Stimulated activated CD8-positive, alpha-beta memory T cell treated with anti-CD3 and anti-CD28 coated beads, Interleukin-7, amount 100 ng/mL, for 24 hours (primary cell): ENCODE measurements around the gene TRIP13.

Experiments
- DNase-seq: peaks from one replicate; pipeline ENCODE4 v3.0.0-alpha.2; 2020; ENCODE audit warnings: low read depth

Gene TRIP13

DNA sequence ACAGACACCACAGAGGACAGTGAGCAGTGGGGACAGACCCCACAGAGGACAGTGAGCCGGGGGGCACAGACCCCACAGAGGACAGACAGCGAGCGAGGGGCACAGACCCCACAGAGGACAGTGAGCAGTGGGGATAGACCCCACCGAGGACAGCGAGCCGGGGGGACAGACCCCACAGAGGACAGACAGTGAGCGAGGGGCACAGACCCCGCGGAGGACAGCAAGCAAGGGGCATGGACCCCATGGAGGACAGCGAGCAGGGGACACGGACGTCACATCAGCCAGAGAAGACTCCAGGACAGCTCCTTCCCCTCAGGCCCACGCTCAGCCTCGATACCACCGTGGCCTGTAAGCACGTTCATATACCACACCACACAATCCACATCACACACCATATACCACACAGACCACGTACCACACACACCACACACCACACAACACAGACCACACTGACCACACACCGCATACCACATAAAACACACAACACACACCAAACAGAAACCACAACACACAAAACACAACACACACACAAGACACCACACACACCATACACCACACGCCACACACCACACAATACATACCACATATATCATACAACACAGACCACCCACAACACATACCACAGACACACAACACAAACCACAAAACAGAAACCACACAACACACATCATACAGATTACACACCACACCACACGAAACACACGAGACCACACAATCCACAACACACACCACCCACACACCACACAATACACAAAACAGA is 36.7 kb upstream of the TRIP13 start:
- DNase-seq, result no peak

DNA sequence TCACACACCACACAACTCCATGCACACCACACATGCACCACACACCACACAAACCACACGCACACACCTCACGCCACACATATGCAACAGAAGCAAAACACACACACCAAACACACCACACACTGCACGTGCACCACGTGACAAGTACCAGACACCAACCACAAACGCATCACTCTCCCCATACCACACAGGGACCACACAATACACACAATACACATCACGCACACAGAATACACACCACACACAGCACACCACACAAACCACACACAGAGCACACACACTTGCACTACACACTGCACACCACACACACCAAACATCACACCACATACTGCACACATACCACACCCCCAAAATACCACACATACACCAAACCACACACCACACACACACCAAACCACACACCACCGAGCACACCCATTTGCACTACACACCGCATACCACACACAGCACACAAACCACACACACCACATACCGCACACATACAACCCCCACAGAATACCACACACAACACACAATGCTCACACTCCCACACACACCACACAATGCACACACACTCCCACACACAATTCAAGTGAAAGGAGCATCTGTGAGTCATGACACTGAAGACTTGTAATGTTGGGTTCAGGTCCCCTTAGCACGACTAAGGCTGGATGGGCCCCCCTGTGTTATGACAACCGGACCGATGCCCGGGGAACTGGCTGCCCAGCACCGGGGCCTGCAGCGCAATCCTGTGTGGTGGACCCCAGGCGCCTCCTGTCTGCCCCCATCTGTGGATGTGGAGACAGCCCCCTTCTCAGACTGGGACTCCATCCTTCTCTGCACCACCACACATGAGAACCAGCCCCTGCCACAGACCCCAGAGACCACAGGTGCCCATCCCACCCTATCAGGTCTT is 35.9 kb upstream of the TRIP13 start:
- DNase-seq, result no peak

DNA sequence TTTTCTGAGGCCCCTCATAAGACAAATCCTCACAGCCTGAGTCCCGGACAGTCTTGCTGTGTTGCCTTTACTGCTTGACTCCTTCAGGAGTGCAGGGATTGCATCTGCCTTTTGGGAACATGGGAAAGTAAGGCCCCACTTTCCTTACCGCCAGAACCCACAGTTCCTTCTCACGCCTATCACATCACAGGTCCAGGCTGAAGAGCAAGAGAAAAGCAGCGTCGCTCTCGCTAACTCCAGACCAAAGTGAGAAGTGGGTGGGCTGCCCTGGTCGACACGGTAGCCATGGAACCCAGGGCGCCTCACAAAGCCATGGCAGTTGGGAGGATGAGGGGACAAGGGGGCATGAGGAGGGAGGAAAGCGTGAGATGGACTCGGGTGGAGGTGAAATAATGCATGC is 34.0 kb upstream of the TRIP13 start:
- DNase-seq, result no peak

DNA sequence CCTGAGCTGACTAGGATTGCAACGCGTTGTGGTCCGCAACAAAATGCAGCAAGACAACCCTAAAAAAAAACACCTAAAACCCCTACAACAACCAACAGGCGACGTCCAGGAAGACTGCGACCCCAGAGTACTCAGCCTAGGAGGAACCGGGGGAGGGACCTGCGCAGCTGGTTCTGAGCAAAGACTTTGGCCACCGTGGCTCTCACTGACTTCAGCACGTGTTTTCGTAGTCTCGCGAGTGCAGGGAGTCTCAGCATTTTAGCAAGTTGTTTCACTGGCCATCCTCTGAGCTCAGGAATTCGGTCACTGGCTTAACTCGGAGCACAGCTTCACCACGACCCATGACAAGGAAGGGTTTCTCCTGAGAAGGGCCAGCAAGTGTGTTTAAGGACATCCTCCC is 33.3 kb upstream of the TRIP13 start:
- no peak for DNase-seq

DNA sequence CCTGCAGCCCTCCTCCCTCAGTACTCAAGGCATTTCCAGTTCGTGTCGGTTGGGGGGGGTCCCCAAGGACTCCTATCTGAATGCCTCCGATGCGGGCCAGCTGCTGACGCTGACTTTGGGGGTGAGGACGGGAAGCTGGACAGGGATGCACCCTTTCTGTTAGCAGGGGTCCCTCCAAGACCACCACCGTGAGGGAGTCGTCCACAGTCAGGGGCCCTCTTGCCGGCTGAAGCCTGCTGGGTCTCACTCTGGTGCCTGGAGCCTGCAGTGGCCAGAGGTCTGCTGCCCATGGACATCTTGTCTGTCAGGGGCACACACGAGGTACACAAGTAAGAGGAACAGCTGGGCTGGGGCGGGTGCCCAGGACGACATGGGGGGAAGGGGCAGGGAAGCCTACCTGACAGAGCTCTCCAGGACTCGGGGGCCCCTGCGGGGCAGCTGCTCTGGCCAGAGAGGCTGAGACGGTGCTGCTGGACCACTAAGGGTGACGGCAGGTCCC is 32.8 kb upstream of the TRIP13 start:
- no peak for DNase-seq

DNA sequence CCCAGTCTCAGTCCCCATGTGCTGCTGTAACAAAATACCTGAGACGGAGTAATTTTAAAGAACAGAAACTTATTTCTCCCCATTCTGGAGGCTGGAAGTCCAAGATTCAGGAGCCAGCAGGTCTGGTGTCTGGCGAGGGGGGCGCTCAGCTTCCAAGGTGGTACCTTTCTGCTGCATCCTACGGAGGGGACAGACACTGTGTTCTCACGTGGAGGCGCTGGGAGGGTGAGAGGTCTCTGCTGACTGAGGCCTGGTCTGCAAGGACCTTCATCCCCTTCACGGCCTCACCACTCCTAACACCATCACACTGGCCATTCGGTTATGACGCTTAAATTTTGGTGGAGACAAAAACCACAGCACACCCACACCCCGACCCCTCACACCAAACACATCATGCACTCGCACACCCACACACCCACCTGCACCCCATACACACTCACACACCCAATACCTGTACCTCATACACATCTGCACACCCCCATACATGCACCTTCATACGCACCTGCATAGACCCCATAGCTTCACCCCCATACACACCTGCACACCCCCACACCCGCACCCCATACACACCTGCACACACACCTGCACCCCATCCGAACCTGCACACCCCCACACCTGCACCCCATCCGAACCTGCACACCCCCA is 32.1 kb upstream of the TRIP13 start:
- DNase-seq, result no peak

DNA sequence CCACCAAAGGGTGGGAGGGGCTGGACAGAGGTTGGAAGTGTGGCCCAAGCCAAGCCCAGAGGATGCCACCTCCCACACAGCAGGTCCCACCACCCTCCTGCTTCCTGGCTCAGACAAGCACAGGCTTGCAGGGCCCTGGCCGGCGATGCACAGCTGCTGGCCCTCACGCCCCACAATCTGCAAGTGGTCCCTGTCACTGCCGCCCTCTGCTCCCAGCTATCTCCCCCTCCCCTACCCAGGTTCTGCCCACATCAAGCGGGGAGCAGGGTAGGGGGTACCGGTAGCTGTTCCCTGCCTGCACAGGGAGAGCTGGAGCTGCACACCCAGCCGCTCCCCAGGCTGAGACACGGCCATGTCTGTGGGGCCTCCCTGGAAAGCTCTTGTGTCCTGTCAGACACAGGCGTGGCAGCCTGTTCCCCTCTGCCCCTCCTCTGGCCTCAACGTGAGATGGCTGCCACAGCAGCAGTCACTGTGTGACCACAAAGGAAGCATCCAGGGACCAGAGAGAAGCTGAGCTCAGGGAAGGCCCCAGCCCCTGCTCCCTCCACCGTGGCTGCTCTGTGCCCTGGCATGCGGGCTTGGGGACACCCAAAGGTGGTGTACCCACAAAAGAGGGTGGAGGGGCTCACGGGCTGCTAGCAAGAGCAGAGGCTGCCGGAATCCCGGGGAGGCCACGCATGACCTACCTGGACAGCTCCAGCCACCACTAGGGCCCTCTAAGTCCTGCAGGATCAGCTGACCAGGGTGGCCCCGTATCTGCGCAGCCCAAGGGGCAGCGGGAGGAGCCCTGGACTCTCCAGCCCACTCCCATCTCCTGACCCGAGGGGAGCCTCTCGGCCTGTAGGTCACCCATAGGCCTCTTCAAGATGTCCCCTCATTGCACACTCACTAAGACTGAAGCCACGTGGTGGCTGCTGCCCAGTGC is 31.0 kb upstream of the TRIP13 start:
- DNase-seq, result no peak

DNA sequence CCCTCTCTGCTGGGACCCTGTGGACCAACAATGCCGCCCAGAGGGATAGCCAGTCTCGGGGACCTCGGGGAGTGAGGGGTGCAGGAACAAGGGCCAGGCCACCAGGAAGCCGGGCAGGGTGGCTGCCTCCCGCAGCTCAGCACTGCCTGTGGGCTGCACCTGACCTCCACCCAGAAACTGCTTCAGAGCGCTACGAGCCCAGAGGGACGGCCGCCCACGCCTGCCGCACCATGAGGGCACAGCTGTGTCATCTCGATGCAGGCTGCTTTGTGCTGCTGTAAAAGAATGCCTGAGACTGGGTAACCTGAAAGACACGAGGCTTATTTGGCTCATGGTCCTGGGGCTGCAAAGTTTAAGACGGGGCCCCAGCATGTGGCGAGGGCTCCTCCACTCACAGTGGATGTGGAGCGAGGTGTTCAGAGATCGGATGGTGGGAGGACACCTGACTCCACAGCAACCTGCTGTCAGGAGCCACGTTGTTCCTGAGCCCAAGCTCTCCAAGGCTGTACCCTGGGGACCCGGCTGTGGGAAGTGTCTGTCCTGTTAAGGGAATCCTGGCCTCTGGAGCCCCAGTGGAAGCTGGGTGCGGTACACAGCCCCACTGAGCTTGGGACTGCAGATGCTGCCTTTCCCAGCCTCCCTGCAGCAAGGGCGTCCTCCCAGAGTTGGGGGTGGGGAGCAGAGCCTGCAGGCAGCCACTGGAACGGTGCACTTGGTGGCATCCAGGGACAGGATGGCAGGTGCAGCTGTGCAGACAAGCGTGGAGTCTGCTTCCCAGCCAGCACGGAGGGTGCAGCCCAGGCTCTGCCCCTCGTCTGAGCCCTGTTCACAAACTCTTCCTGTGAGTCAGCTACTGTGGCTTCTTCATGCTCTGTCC is 30.1 kb upstream of the TRIP13 start:
- DNase-seq, result no peak

DNA sequence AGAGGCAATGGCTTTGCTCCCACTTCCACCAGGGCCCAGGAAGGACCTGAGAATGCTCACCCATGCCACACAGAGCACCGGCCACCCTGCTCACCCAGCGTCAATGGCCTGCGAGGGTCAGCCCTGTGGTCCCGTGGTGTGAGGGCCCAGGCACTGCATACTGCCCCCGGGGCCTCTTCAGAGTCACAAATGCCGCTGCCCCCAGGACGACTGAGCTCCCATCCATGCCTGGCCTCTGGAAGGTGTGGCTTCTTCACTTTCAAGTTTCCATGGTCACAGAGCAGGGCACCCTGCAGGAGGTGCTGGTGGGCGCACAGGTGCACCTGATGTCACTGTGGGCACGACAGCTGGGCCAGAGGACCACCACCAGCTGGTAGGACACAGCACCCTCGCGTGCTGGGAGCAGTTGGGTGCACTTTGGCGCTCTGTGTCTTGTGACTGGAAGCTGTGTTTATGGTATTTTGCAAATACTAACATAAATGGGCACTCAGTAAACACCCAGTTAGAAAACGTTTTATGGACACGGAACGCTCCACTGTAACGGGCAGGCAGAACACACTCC is 29.4 kb upstream of the TRIP13 start:
- DNase-seq, result no peak

DNA sequence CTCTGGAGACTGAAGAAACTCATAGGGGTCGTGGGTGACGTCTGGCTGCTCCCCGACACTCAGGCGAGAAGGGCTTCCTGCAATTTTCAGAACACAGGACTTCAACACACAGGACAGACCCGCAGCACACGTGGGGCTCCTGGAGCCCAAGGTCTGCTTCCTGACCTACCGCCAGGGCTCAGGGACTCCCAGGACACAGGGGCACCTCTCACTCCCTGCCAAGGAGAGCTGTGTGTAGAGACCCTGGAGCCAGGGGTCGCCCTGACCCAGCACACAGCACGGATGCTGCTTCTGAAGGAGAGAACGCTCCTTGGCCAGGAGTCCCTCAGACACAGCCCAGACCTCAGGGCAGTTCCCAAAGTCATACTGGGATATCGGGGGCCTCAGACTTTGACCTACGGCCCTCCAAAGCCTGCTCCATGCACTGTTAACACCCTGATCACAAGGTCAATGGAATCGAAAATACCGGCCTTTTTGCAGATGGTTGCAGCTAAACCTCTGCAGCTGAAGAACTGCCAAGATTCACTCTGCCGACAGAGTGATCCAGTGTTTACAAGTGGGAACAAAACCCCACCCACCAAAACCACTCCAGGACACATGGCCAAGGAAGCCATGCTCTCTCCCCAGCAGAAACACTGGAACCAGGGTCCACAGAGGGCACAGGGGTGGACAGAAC is 28.1 kb upstream of the TRIP13 start:
- no peak for DNase-seq

DNA sequence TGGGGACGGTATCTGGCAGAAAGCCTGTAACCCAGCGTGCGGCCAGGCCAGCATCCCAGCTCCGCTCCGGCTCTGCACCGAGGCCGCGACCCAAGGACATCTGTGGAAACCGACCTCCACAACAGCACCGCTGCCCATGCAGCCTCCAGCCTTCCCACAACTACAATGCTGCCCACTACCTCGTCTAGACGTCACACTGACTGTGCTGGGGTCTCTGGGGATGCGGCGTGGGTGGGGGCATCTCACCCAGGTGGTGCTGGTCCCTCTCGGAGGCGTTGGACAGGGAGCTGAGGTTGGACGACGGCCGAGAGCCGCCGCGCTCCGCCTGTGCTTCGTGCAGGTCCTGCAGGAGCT is 27.5 kb upstream of the TRIP13 start:
- DNase-seq, result no peak

DNA sequence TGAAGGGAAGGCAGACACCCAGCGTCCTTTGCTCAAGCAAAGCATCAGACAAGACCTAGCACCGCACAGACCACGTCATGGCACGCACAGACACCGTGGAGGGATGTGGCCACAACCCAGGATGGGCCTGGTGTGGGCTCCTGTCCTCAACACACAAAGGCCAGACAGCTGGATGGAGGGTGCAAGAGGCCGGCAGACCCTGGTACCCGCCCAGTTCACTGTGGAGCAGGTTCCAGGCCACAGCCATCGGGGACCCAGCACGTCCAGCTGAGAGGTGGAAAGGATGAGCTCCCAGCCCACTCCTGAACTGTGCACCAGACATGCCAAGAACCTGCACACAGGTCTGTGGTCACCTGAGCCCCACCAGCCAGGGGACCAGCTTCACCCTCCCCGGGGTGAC is 26.9 kb upstream of the TRIP13 start:
- no peak for DNase-seq

DNA sequence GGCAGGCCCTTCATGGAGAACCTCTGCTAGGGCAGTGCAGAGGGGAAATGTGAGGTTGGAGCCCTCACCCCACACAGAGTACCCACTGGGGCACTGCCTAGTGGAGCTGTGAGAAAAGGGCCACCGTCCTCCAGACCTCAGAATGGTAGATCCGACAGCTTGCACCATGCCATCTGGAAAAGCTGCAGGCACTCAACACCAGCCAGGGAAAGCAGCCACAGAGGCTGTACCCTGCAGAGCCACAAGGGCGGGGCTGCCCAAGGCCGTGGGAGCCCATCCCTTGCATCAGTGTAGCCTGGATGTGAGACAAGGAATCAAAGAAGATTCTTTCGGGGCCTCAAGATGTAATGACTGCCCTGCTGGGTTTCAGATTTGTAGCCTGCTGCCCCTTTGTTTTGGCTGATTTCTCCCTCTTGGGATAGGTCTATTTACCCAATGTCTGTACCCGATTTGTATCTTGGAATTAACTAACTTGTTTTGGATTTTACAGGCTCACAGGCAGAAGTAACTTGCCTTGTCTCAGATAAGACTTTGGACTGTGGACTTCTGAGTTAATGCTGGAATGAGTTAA is 25.3 kb upstream of the TRIP13 start:
- DNase-seq, result no peak

DNA sequence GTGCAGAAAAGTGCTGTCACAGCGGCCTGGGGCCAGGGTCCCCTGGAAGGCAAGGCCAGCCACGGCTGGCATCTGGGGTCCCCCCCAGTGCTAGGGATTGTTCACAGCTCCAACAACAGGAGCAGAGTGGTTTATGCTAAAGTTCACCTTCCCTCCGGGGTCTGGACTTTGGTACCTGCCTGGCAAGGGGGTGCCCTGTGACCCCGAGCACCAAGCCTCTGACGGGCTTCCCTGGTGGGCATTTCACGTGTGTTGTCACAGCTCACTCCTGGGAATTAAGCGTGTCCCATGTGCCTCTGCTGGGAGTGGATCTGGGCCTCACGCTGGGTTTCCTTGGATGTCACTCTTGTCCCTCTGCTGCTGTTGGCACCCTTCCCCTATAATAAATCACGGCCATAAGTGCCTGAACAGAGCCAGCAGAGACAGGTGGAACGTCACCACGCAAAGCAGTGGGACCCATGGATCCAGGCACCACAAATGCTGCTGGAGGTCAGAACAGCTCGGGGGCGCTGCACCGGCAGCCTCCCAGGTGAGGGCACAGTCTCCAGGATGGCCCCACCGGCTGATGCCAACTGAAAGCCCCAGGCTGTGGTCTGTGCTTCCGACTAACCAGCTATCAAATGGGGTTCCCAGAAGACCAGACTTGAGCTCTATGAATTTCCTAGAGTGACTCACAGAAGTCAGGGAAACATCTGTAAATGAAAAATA is 24.1 kb upstream of the TRIP13 start:
- no peak for DNase-seq

DNA sequence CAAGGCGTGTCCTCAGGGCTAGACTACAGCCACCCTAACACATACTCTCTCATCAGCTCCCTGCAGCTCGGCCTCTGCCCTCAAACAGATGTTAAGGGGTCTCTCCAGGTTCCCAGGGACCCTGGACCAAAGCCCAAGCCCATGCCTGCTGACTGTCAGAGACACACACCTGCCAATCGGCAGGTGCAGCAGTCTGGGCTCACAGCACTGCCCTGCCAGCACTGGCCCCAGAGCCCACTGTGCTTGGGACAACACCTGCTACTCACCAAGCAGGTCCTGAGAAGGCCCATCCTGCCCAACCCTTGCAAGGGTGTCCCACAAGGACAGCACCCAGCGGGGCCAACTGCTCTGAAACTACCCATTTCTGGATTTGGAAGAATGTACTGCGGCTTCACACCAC is 21.7 kb upstream of the TRIP13 start:
- no peak for DNase-seq

DNA sequence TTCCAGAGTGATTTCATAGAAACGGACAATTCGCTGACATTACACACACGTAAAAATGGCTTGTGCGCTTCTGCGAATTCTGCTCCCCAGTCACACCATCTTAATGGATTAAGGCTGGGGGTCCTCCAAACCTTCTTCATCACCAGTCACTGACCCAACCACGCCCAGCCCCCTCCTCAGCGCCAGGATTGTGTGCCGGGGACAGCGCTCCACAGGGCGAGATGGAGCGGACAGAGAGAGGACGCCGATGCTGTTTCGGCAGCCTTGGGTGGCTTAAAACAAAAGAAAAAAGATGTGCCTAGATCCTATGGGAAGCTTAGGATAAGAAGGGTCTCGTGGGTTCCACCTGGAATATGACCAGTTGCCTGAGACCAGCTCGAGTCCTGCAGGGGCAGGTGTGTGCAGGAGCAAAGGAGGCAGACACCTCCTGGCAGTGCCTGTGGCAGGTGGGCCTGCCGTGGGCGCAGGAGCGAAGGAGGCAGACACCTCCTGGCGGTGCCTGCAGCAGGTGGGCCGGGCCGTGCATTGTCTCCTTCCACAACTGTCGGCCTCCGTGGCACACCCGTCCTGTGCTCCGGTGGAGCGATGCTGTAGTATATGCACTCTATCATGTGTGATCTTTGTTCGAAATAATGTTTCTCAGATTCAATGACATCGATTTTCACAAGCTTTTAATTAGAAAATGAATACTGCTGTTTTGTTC is 20.9 kb upstream of the TRIP13 start:
- DNase-seq, result no peak

DNA sequence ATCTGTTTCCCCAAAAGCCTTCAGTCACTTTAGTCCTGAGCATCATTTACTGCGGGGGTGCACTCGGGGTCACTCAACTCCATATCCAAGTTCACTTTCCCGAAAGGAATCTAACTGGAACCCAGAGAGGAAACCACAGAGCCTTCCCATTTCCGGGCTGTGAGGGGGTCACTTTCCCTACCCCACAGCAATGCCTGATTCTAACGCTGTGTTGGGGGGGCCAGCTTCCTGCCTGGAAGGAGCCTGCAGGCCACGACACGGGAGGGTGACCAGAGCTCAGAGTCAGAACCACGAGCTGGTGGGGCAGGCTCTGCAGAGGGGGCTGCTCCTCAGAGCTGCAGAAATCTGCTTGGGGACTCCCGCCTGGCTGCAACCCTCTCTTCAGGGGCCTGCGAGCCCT is 20.4 kb upstream of the TRIP13 start:
- no peak for DNase-seq

DNA sequence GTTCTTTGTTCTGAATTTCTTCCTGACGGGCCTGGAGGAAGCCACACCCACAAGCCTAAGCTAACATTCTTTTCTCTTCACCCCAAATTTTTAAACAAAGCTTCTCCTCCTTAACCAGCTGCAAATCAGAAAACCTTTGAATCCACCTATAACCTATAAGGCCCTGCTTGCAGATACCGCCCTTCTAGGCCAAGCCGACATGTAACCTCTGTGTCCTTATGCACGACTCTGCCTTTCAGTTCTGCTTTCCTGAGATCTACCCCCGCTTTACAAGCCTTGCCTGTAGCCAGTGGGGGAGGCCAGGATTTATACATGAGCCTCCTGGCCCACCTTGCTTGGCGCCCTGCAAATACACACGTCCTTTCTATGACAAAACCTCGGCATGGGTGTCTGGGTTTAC is 19.4 kb upstream of the TRIP13 start:
- DNase-seq, result no peak
